ENCODE data around the gene TESMIN.

Gene TESMIN

DNA sequence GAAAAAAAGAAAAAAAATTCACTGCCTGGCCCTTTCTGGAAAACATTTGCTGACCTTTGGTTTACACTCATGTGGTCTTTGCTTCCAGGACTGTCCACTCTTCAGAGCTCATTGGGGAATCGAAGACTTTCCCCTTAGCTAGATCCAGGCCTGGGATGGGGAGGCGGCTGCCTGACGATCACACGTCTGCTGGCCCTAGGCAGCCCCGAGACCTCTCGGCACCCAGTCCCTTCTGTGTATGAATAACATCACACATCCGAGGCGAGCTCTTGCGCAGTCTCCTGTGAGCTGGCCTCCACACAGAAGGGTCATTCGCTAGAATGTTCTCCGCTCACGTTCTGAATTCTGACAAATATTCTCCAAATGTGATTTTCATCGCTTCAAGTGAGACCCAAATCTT lies 92.7 kb downstream of the TESMIN start:
- no peak for DNase-seq

DNA sequence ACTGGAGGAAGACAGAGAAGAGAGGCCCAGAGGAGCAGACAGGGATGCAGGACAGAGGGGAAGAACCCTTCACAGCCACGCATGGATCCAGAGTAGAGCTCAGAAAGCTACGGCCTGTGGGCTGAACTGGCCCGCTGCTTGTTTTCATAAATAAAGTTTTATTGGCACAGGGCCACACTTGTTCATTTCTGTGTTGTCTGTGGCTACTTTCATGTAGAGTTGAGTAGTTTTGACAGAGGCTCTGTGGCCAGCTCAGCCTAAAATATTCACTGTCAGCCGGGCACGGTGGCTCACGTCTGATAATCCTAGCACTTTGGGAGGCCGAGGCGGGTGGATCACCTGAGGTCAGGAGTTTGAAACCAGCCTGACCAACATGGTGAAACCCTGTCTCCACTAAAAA lies 93.2 kb downstream of the TESMIN start:
- no peak for DNase-seq

Data from activated gamma-delta T cell treated with Interleukin-2 at 50 U/mL for 16 hours (primary cell).